ENCODE measurements around the gene SPAG17. TPM values are rescaled to one million over a fixed set of nuclear protein-coding genes. Genes with fewer than 3 reads are reported as not detected.

Gene SPAG17
- total RNA-seq, result under 0.01 and 0.78 TPM in 2 replicates

DNA sequence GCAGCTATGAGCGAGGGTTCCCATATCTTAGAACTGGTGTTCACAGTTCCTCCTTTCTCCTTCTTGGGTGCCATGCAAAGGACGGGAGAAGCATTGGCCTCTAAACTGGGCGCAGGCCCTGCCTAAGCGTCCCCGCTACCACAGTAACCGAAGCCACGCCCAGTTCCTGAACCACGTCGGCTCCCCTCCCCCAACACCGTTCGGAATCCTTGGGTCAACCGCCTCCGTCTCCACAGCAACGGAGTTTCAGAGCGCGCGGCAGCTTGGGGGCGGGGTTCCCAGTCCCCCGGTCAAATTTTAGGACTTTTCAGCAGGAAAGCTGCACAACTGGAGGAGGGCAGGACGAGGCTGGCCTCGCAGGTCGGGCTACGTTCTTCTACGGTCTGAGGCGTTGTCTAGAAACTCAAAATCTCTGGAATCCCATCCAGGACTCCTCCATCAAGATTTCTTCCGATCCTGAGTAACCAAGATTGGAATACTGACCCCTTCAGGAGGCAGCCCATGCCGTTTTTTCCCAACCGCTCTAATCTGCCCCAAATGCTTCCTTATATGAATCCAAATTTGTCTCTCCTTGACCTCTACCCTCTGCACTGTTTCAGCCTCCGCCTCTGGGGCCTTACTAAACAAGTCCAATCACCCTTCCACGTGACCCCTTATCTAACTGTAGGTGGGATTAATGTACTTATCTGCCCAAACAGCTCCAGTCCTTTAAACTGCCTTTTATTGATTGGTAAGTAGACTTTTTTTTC is at the start of gene SPAG17:
TSS of gene SPAG17 (minus strand) at position 145 of the 749 bp plus-strand sequence. CDS start at position 74, 71 bp downstream.

DNA sequence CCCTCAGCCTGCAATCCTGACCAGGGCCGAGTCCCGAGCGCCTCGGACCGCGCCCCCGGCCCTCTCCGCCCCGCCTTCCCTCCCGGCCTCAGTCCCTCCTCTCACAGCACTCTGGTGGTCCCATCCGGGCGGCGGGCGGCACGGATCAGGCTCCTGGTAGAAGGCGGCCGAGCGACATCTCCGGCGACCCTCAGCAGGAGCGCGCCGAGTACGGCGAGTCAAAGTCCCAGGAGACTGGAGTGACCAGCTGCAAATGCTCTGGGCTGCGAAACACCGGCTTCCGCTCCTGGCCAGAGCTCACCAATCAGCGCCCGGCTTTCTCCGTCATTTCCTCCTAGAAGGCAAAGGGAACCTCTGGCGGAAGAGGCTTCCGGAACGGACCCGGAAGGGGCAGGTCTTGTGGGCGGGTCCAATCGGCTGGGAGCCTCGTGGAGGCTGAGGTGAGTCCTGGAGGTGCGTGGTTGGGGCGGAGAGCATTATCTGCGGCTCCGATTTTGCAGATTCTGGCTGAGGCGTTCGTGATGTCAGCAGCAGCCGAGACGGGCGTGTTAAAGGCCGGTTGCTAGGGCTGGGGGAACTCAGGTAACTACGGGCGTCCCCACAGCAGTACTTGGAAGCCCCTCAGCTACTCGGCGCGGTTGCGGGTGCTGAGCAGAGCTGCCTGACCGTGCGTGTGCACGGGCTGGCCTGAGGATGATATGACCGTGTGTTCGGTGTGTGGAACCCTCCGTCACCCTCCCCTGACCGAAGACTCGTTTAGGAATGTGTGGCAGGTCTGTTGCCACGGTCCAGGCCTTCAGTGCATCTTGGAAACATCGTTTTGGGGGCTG is 255.5 kb downstream of the SPAG17 start, which contains the start of the genes GDAP2 and WDR3:
TSS of gene GDAP2 (minus strand) at position 279 of the 830 bp plus-strand sequence. CDS start 9,264 bp downstream, outside the sequence.
TSS of gene WDR3 (plus strand) at position 397 of the 830 bp plus-strand sequence. CDS start 3,581 bp downstream, outside the sequence.

Measured in nasal cavity respiratory epithelium epithelial cell of viscerocranial mucosa (primary cell).